Calu3 (cell line): ENCODE data around the gene ELAVL1. TPM values are rescaled to one million over a fixed set of nuclear protein-coding genes. Genes with fewer than 3 reads are reported as not detected.

Experiments used
- BruUV-seq: library from RNA; stranded (reverse); fragments of 400-500 nt; replicated peaks from 2 replicates; lab custom pipeline; 2021; lab: Mats Ljungman, UMichigan
- CTCF ChIA-PET: fragments of 300-600 bp; sonication (Branson Sonifier 250); formaldehyde crosslinking; loops from one replicate; lab custom pipeline; 2022; ENCODE audit warnings: antibody characterized with exemption; lab: Charles Lee
- DNase-seq: peaks from one replicate; pipeline ENCODE4 v3.0.0; 2022
- H3K27ac Mint-ChIP-seq: one replicate; pipeline ENCODE4 v1.8.0; 2022; ENCODE audit warnings: mixed read lengths; ENCODE audit not compliant: unreplicated experiment
- H3K27me3 Mint-ChIP-seq: one replicate; pipeline ENCODE4 v1.8.0; 2022; ENCODE audit warnings: mixed read lengths; ENCODE audit not compliant: unreplicated experiment
- H3K36me3 Mint-ChIP-seq: one replicate; pipeline ENCODE4 v1.8.0; 2022; ENCODE audit warnings: mild to moderate bottlenecking, moderate library complexity, mixed read lengths; ENCODE audit not compliant: insufficient read depth, unreplicated experiment
- H3K4me1 Mint-ChIP-seq: one replicate; pipeline ENCODE4 v1.8.0; 2022; ENCODE audit warnings: mild to moderate bottlenecking, low read depth, mixed read lengths; ENCODE audit not compliant: unreplicated experiment
- H3K4me3 Mint-ChIP-seq: one replicate; pipeline ENCODE4 v1.8.0; 2022; ENCODE audit warnings: mild to moderate bottlenecking, low read depth, moderate library complexity, mixed read lengths; ENCODE audit not compliant: unreplicated experiment
- H3K9me3 Mint-ChIP-seq: one replicate; pipeline ENCODE4 v1.8.0; 2022; ENCODE audit warnings: low read depth, mixed read lengths; ENCODE audit not compliant: unreplicated experiment
- intact Hi-C: fragments of 100-400 bp; cut with micrococcal nuclease; formaldehyde crosslinking; loops from one replicate; pipeline ENCODE4 v1.10.0; 2022; ENCODE audit not compliant: unreplicated experiment
- total RNA-seq: library from RNA; stranded (reverse); gene quantifications from 2 replicates; pipeline ENCODE4 v1.2.3, GENCODE V29; 2022
- TF ChIP-seq, protein P1 (sequence below): fragments of 200-600 bp; IDR thresholded peaks from one replicate; pipeline ENCODE4 v1.8.0; 2022; ENCODE audit warnings: antibody characterized with exemption; ENCODE audit not compliant: unreplicated experiment

ELAVL1 gene
- total RNA-seq, 1 experiment from 2014 or later, result 81.2 TPM

- peaks cover 17% of the 10 kb centered on the region for H3K36me3 Mint-ChIP-seq
- no peak overlapping the region for H3K4me3 Mint-ChIP-seq
- DNase-seq, result no peak
- no TSS peak for BruUV-seq
- H3K9me3 Mint-ChIP-seq, result no peaks in the 10 kb centered on the region
- H3K27ac Mint-ChIP-seq, result no peak overlapping the region
- no peaks in the 10 kb centered on the region for H3K4me1 Mint-ChIP-seq
- intact Hi-C loops, result no loop called here
- no peaks in the 10 kb centered on the region for H3K27me3 Mint-ChIP-seq
- TF ChIP-seq, protein P1, sequence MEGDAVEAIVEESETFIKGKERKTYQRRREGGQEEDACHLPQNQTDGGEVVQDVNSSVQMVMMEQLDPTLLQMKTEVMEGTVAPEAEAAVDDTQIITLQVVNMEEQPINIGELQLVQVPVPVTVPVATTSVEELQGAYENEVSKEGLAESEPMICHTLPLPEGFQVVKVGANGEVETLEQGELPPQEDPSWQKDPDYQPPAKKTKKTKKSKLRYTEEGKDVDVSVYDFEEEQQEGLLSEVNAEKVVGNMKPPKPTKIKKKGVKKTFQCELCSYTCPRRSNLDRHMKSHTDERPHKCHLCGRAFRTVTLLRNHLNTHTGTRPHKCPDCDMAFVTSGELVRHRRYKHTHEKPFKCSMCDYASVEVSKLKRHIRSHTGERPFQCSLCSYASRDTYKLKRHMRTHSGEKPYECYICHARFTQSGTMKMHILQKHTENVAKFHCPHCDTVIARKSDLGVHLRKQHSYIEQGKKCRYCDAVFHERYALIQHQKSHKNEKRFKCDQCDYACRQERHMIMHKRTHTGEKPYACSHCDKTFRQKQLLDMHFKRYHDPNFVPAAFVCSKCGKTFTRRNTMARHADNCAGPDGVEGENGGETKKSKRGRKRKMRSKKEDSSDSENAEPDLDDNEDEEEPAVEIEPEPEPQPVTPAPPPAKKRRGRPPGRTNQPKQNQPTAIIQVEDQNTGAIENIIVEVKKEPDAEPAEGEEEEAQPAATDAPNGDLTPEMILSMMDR, result no peak
- CTCF ChIA-PET, result interaction anchor here (0.6 kb wide), 1 partner anchor 25 kb away, joined by 3 read pairs; the partner anchor contains the start of gene ELAVL1
Measured at GRCh38 chr19:7981199-7981598, 24.2 kb downstream of the ELAVL1 start.

DNA sequence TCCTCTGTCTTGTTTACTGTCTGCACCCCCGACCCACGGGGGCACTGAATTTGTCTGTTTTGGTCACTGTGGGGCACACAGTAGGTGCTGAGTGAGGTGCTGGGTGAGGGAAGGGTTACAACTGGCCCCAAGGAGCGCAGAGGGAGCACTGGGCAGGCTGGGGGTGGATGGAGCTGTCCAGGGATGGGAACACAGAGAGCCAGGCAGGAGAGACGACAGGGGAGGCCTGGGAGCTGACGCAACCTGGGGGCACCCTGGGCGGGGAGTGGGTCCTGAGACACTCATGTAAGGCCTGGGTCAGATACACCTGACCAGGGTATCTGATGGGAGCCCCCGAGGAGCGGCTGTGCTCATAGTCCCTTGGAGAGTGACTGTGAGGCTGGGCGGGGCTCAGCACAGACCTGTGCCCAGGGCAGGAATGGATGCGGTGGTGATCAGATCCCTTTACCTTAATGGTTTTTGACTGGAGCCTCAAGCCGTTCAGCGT is 24.8 kb downstream of the ELAVL1 start:
- intact Hi-C loops, result no loop called here
- TF ChIP-seq, protein P1, result no peak
- Mint-ChIP-seq H3K4me3 (no peak overlapping the region), H3K27me3 (no peaks in the 10 kb centered on the region), H3K4me1 (no peaks in the 10 kb centered on the region), H3K27ac (no peak overlapping the region), H3K9me3 (no peaks in the 10 kb centered on the region), H3K36me3 (peaks cover 17% of the 10 kb centered on the region)
- BruUV-seq, result no TSS peak
- DNase-seq, result no peak
- CTCF ChIA-PET, result no interaction called here

- no TSS peak for BruUV-seq
- DNase-seq, result no peak
- Mint-ChIP-seq H3K27ac (no peak overlapping the region), H3K9me3 (no peaks in the 10 kb centered on the region), H3K4me3 (no peak overlapping the region), H3K4me1 (no peaks in the 10 kb centered on the region), H3K36me3 (peaks cover 17% of the 10 kb centered on the region), H3K27me3 (no peaks in the 10 kb centered on the region)
- intact Hi-C loops, result no loop called here
- CTCF ChIA-PET, result no interaction called here
- TF ChIP-seq, protein P1, result no peak
Measured at GRCh38 chr19:7980168-7980567, 25.3 kb downstream of the ELAVL1 start.

GRCh38 chr19:7979559-7979958 is 25.9 kb downstream of the ELAVL1 start:
- TF ChIP-seq, protein P1, result no peak
- no peak overlapping the region for H3K4me3 Mint-ChIP-seq
- H3K9me3 Mint-ChIP-seq, result no peaks in the 10 kb centered on the region
- H3K36me3 Mint-ChIP-seq, result peaks cover 19% of the 10 kb centered on the region
- H3K4me1 Mint-ChIP-seq, result no peaks in the 10 kb centered on the region
- no peak overlapping the region for H3K27ac Mint-ChIP-seq
- H3K27me3 Mint-ChIP-seq, result no peaks in the 10 kb centered on the region
- DNase-seq, result no peak
- CTCF ChIA-PET, result no interaction called here
- no TSS peak for BruUV-seq
- intact Hi-C loops, result no loop called here
